ENCODE measurements around the gene TAF1B. TPM values are rescaled to one million over a fixed set of nuclear protein-coding genes. Genes with fewer than 3 reads are reported as not detected.

TAF1B gene
- total RNA-seq, 1 experiment from 2014 or later, result 52.8 TPM

- TF ChIP-seq CTCF (conservative IDR thresholded peaks at IDR 0.05; ENCODE audit: low read depth, low read length) (no peak), EZH2 (IDR thresholded peaks at IDR 0.05; ENCODE audit: borderline replicate concordance, low read depth, low read length, poor library complexity, severe bottlenecking) (no peak)
- Histone ChIP-seq H3K27ac (ENCODE audit: low read depth, low read length, poor library complexity, severe bottlenecking) (no peak overlapping the region), H3K4me1 (ENCODE audit: insufficient read depth, low read length, poor library complexity, severe bottlenecking) (peaks cover 6% of the 10 kb centered on the region), H3K36me3 (ENCODE audit: insufficient read depth, low read length, poor library complexity, severe bottlenecking) (no peaks in the 10 kb centered on the region), H3K9me3 (ENCODE audit: low read depth, low read length, poor library complexity, severe bottlenecking) (no peaks in the 10 kb centered on the region), H3K4me3 (ENCODE audit: low read depth, low read length, poor library complexity, severe bottlenecking) (no peak overlapping the region), H3K27me3 (replicated peaks; ENCODE audit: insufficient read depth, low read depth, low read length, poor library complexity) (no peaks in the 10 kb centered on the region)
- intact Hi-C loops (cut with micrococcal nuclease; ENCODE audit: unreplicated experiment), result no loop called here
- DNase-seq (ENCODE audit: low spot score), result no peak
- ChIA-PET CTCF (interaction anchor here (0.6 kb wide), 1 partner anchor 1211 kb away, joined by 4 read pairs; no protein-coding TSS in a partner anchor), POLR2A (ENCODE audit: low non-redundant PET) (no interaction called here)
- no TSS peak for BruUV-seq (replicated peaks)
Measured at GRCh38 chr2:9811679-9812511, 31.4 kb upstream of the TAF1B start.

GRCh38 chr2:9812945-9813311 is 30.3 kb upstream of the TAF1B start:
- intact Hi-C loops (cut with micrococcal nuclease; ENCODE audit: unreplicated experiment), result no loop called here
- DNase-seq (ENCODE audit: low spot score), result no peak
- peaks cover 6% of the 10 kb centered on the region for H3K4me1 ChIP-seq (ENCODE audit: insufficient read depth, low read length, poor library complexity, severe bottlenecking)
- CTCF ChIA-PET, result interaction anchor here (1.5 to 2.3 kb wide), 2 partner anchors 12 to 236 kb away, joined by 6 to 17 read pairs; no protein-coding TSS in a partner anchor
- TF ChIP-seq CTCF (conservative IDR thresholded peaks at IDR 0.05; ENCODE audit: low read depth, low read length) (no peak), EZH2 (IDR thresholded peaks at IDR 0.05; ENCODE audit: borderline replicate concordance, low read depth, low read length, poor library complexity, severe bottlenecking) (no peak)
- no peak overlapping the region for H3K4me3 ChIP-seq (ENCODE audit: low read depth, low read length, poor library complexity, severe bottlenecking)
- no peaks in the 10 kb centered on the region for H3K9me3 ChIP-seq (ENCODE audit: low read depth, low read length, poor library complexity, severe bottlenecking)
- POLR2A ChIA-PET (ENCODE audit: low non-redundant PET), result no interaction called here
- H3K27me3 ChIP-seq (replicated peaks; ENCODE audit: insufficient read depth, low read depth, low read length, poor library complexity), result no peaks in the 10 kb centered on the region
- BruUV-seq (replicated peaks), result no TSS peak
- H3K27ac ChIP-seq (ENCODE audit: low read depth, low read length, poor library complexity, severe bottlenecking), result no peak overlapping the region
- H3K36me3 ChIP-seq (ENCODE audit: insufficient read depth, low read length, poor library complexity, severe bottlenecking), result no peaks in the 10 kb centered on the region

GRCh38 chr2:9813312-9814128 is 29.8 kb upstream of the TAF1B start:
- BruUV-seq (replicated peaks), result no TSS peak
- TF ChIP-seq CTCF (conservative IDR thresholded peaks at IDR 0.05; ENCODE audit: low read depth, low read length) (peak; percentile 97), EZH2 (IDR thresholded peaks at IDR 0.05; ENCODE audit: borderline replicate concordance, low read depth, low read length, poor library complexity, severe bottlenecking) (no peak)

More at GRCh38 chr2:9813312-9814128, 29.8 kb upstream of the TAF1B start:
- Histone ChIP-seq H3K36me3 (ENCODE audit: insufficient read depth, low read length, poor library complexity, severe bottlenecking) (no peaks in the 10 kb centered on the region), H3K9me3 (ENCODE audit: low read depth, low read length, poor library complexity, severe bottlenecking) (no peaks in the 10 kb centered on the region), H3K4me3 (ENCODE audit: low read depth, low read length, poor library complexity, severe bottlenecking) (no peak overlapping the region), H3K27me3 (replicated peaks; ENCODE audit: insufficient read depth, low read depth, low read length, poor library complexity) (no peaks in the 10 kb centered on the region), H3K27ac (ENCODE audit: low read depth, low read length, poor library complexity, severe bottlenecking) (no peak overlapping the region), H3K4me1 (ENCODE audit: insufficient read depth, low read length, poor library complexity, severe bottlenecking) (peaks cover 6% of the 10 kb centered on the region)
- CTCF ChIA-PET, result interaction anchor here (0.5 to 2.3 kb wide), 9 partner anchors 9 to 457 kb away, joined by 3 to 17 read pairs (median 4); no protein-coding TSS in a partner anchor
- POLR2A ChIA-PET (ENCODE audit: low non-redundant PET), result no interaction called here
- peak; percentile 74 for DNase-seq (ENCODE audit: low spot score)
- intact Hi-C loops (cut with micrococcal nuclease; ENCODE audit: unreplicated experiment), result loop anchor here (2.0 kb wide), 1 partner anchor 235 kb away; no protein-coding TSS in a partner anchor
